Kidney (tissue), 22 donors: ENCODE results near the gene RNF126. TPM values are rescaled to one million over a fixed set of nuclear protein-coding genes. Genes with fewer than 3 reads are reported as not detected.

Experiments used
- DNase-seq, 5 donors: peaks; one replicate each; pipeline ENCODE4 v3.0.0-alpha.2; 2013 to 2020
- FAIRE-seq: peaks from 2 replicates; lab custom pipeline; 2012; peaks lifted over from hg19 to GRCh38; lab: Jason Lieb, UNC
- H3K27ac ChIP-seq, 2 donors: one replicate each; pipeline ENCODE4 v1.7.0; 2013; ENCODE audit warnings: low read depth in 2 of 2, low read length in 2 of 2, inconsistent platforms in 1 of 2
- H3K27me3 ChIP-seq: one replicate; pipeline ENCODE4 v1.7.1; 2013; ENCODE audit warnings: low read length, inconsistent platforms; ENCODE audit not compliant: control insufficient read depth, insufficient read depth
- H3K36me3 ChIP-seq, 3 donors: one replicate each; pipeline versions ENCODE4 v1.7.0 to v1.7.1; 2013; ENCODE audit warnings: low read length in 3 of 3, control low read depth in 1 of 3, inconsistent platforms in 1 of 3; ENCODE audit not compliant: insufficient read depth in 3 of 3, control insufficient read depth in 2 of 3
- H3K4me1 ChIP-seq, 3 donors: one replicate each; pipeline versions ENCODE4 v1.7.0 to v1.7.1; 2013; ENCODE audit warnings: low read length in 3 of 3, inconsistent platforms in 1 of 3, low read depth in 1 of 3; ENCODE audit not compliant: control insufficient read depth in 2 of 3, insufficient read depth in 2 of 3
- H3K4me3 ChIP-seq, 3 donors: one replicate each; pipeline versions ENCODE4 v1.7.0 to v1.8.1; 2013; ENCODE audit warnings: low read length in 3 of 3, control low read depth in 1 of 3, inconsistent platforms in 1 of 3
- H3K9ac ChIP-seq, 3 donors: one replicate each; pipeline versions ENCODE4 v1.7.0 to v1.7.1; 2013; ENCODE audit warnings: low read length in 3 of 3, control low read depth in 1 of 3, inconsistent platforms in 1 of 3
- H3K9me3 ChIP-seq, 3 donors: one replicate each; pipeline versions ENCODE4 v1.7.0 to v1.7.1; 2013; ENCODE audit warnings: low read length in 3 of 3, control low read depth in 1 of 3, inconsistent platforms in 1 of 3; ENCODE audit not compliant: control insufficient read depth in 2 of 3, insufficient read depth in 1 of 3
- intact Hi-C: fragments of 100-400 bp; cut with DNase I; formaldehyde crosslinking; loops from one replicate; pipeline ENCODE4 v1.11.1; 2022
- long read RNA-seq, 10 donors: library from polyadenylated mRNA in 1 of 10; unstranded in 1 of 10; transcript quantifications; one replicate each; pipeline ENCODE4 v2.0.0 and lab custom pipeline, GENCODE V29; 2021 to 2026
- polyA plus RNA-seq: library from polyadenylated mRNA; stranded (reverse); fragments of 350-450 nt; fragmentation: Illumina TruSeq; extraction: RNeasy Lipid Tissue Mini Kit (QIAGEN cat#74804); gene quantifications from one replicate; pipeline ENCODE4 v1.2.3, GENCODE V29; 2014; ENCODE audit warnings: low read depth, low replicate concordance; ENCODE audit not compliant: insufficient read depth
- total RNA-seq: library from RNA; stranded (reverse); fragmentation: NEBNext Ultra II Directional; extraction: Animal tissue kit (Norgen Biotek cat#: 25700); gene quantifications from one replicate; pipeline ENCODE4 v1.2.1, GENCODE V29; 2021
- TF ChIP-seq, protein P1 (sequence below): IDR thresholded peaks from 3 replicates; pipeline ENCODE4 v1.5.1; 2012; ENCODE audit warnings: mild to moderate bottlenecking, moderate library complexity, borderline replicate concordance; ENCODE audit not compliant: insufficient read depth; ENCODE audit errors: extremely low read depth
- donor health status: control.
- donor health status: control.
- donor health status: control.
- donor health status: control.
- donor health status: control.
- donor health status: DM: yes; HTN: yes; CAD: no.
- donor health status: Normal renal cell carcinoma (clear cell type).

The RNF126 gene
- total RNA-seq (38.0 TPM), polyA plus RNA-seq (33.3 TPM)
- long read RNA-seq, donor 1, partial matches to known transcripts = 0 of 7 reads
- long read RNA-seq, donor 1, other reads (novel, unspliced or antisense) = 0 of 7 reads
- long read RNA-seq, donor 2, transcript RNF126-201 (9 exons, 1,694 nt) = major isoform, 11 of 12 reads
- long read RNA-seq, donor 2, partial matches to known transcripts = 0 of 12 reads
- long read RNA-seq, donor 2, other reads (novel, unspliced or antisense) = 0 of 12 reads
- long read RNA-seq, donor 3, transcript RNF126-201 (9 exons, 1,694 nt) = major isoform, 8 of 10 reads
- long read RNA-seq, donor 3, partial matches to known transcripts = 0 of 10 reads
- long read RNA-seq, donor 3, other reads (novel, unspliced or antisense) = 0 of 10 reads
- long read RNA-seq, donor 4, transcript RNF126-201 (9 exons, 1,694 nt) = major isoform, 12 of 14 reads
- long read RNA-seq, donor 4, partial matches to known transcripts = 0 of 14 reads
- long read RNA-seq, donor 4, other reads (novel, unspliced or antisense) = 0 of 14 reads
- long read RNA-seq, donor 5 = 0 reads
- long read RNA-seq, donor 6, partial matches to known transcripts = 0 of 3 reads
- long read RNA-seq, donor 6, other reads (novel, unspliced or antisense) = 0 of 3 reads
- long read RNA-seq, donor 7, transcript RNF126-201 (9 exons, 1,694 nt) = major isoform, 33 of 81 reads
- long read RNA-seq, donor 7, partial matches to known transcripts = 7 of 81 reads
- long read RNA-seq, donor 7, other reads (novel, unspliced or antisense) = 34 of 81 reads
- long read RNA-seq, donor 8, transcript RNF126-201 (9 exons, 1,694 nt) = major isoform, 11 of 13 reads
- long read RNA-seq, donor 8, partial matches to known transcripts = 0 of 13 reads
- long read RNA-seq, donor 8, other reads (novel, unspliced or antisense) = 0 of 13 reads
- long read RNA-seq, donor 9, partial matches to known transcripts = 0 of 4 reads
- long read RNA-seq, donor 9, other reads (novel, unspliced or antisense) = 0 of 4 reads
- long read RNA-seq, donor 10, transcript RNF126-201 (9 exons, 1,694 nt) = major isoform, 9 of 10 reads
- long read RNA-seq, donor 10, partial matches to known transcripts = 0 of 10 reads
- long read RNA-seq, donor 10, other reads (novel, unspliced or antisense) = 0 of 10 reads

DNA sequence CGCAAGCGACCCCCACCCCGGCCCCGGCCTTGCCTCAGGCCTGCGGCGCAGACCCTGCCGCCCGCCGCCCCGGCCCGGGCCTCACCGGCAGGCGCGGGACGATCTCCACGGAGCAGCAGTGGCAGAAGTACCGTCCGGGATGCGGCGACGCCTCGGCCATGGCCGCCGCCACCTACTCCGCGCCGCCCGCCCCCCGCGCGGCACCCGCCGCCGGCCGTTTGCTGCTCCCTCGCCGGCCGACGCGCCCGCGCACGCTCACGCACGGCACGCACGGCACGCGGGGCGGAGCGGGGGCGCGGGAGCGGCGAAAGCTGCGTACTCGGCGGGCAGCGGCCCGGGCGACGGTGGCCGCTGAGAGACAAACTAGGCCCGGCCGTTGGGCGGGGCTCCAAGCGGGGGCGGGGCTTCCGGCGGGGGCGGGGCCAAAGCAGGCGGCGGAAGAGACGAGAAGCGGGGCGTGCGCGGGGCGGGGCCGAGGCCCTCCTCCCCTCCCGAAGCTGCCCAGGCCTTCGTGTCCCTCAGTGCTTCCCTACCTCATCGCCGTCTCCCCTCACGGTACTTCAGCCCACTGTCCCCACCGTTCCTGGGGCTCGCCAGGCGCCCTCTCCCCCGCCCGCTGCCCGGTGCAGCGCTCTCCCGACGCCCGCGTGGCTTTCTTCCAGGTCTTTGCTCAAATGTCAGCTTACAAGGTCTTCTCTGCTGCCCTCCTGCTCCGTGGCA lies at the start of gene RNF126:
TSS of gene RNF126 (minus strand) at position 253 of the 720 bp plus-strand sequence. CDS start at position 160, 93 bp downstream.
- intact Hi-C loops = no loop called here
- DNase-seq (peak; percentile 93 to 97 (median 94)), FAIRE-seq (no peak)
- H3K4me1 ChIP-seq = peaks cover 0 to 42% (median 10%) of the 10 kb centered on the region in 3 donors
- peak within 1 kb of the TSS; percentile 90 to 91 for H3K27ac ChIP-seq
- H3K9me3 ChIP-seq = no peaks in the 10 kb centered on the region
- peak within 1 kb of the TSS; percentile 26 to 86 (median 50) for H3K9ac ChIP-seq
- no peaks in the 10 kb centered on the region for H3K27me3 ChIP-seq
- peak within 1 kb of the TSS; percentile 63 to 75 (median 75) for H3K4me3 ChIP-seq
- TF ChIP-seq, protein P1, sequence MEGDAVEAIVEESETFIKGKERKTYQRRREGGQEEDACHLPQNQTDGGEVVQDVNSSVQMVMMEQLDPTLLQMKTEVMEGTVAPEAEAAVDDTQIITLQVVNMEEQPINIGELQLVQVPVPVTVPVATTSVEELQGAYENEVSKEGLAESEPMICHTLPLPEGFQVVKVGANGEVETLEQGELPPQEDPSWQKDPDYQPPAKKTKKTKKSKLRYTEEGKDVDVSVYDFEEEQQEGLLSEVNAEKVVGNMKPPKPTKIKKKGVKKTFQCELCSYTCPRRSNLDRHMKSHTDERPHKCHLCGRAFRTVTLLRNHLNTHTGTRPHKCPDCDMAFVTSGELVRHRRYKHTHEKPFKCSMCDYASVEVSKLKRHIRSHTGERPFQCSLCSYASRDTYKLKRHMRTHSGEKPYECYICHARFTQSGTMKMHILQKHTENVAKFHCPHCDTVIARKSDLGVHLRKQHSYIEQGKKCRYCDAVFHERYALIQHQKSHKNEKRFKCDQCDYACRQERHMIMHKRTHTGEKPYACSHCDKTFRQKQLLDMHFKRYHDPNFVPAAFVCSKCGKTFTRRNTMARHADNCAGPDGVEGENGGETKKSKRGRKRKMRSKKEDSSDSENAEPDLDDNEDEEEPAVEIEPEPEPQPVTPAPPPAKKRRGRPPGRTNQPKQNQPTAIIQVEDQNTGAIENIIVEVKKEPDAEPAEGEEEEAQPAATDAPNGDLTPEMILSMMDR = no peak
- no peaks in the 10 kb centered on the region for H3K36me3 ChIP-seq

DNA sequence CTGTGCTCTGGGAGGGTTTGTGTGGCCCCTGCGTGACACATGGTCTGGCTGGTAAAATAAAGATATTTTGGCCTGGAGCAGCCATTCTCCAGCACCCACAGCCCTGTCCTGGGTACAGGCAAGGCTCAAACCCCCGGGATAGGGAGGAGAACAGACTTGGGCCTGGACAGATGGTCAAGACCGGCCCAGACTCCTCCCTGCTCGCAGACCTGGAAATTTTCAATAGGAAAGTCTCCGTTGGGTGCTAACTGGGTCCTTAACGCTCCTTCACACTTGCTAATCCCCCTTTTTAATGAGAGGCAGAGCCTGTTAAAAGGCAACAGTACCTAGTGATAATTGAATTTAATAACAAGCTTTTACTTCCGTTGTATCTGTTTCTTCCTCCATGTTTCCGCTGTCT lies 48.2 kb upstream of the RNF126 start:
- Histone ChIP-seq H3K4me3 (no peak overlapping the region), H3K9ac (no peak overlapping the region), H3K9me3 (peaks cover 0 to 5% (median 2%) of the 10 kb centered on the region in 3 donors), H3K27me3 (no peaks in the 10 kb centered on the region), H3K36me3 (peaks cover 0 to 3% (median 0%) of the 10 kb centered on the region in 3 donors), H3K4me1 (no peaks in the 10 kb centered on the region), H3K27ac (no peak overlapping the region)
- DNase-seq (no peak), FAIRE-seq (no peak)
- intact Hi-C loops = no loop called here
- TF ChIP-seq, protein P1 = no peak

DNA sequence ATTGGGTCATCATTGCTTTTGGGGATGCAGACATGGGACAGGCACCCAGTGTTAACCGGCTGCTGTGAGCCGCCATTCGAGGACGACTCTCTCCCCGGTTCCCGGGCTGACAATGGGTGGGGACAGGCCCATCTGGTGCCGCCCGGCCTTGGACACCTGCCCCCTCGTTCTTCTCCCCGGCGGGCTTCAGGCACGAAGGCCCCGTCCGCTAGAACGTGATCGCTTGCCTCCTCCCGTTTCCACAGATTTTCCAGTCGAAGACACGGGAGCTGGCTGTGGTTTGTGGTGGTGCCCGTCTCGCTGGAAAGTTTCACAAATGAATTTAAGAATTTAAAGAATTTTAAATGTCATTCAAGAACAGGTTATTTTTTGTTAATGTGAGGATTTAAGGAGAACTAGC lies 47.8 kb upstream of the RNF126 start:
- peaks cover 0 to 5% (median 2%) of the 10 kb centered on the region in 3 donors for H3K9me3 ChIP-seq
- no peaks in the 10 kb centered on the region for H3K4me1 ChIP-seq
- H3K9ac ChIP-seq = no peak overlapping the region
- no peaks in the 10 kb centered on the region for H3K27me3 ChIP-seq
- H3K27ac ChIP-seq = no peak overlapping the region
- TF ChIP-seq, protein P1 = no peak
- no peak overlapping the region for H3K4me3 ChIP-seq
- peak in 2 of 5 donors; percentile 53 to 81 for DNase-seq
- no peak for FAIRE-seq
- H3K36me3 ChIP-seq = peaks cover 0 to 3% (median 0%) of the 10 kb centered on the region in 3 donors
- intact Hi-C loops = no loop called here
